NCI-H526 treated with DMSO at 0.1 percent for 48 hours (cell line): ENCODE measurements around the gene GLS.
"Not testable (repeated sequence)": the region's sequence is repeated elsewhere in the genome, so short reads cannot be mapped to it uniquely, and the experiment has no call there.

Source experiments
- DNase-seq: peaks from one replicate; lab custom pipeline; 2025; lab: John Stamatoyannopoulos, UW

Gene GLS

GRCh38 chr2:190935054-190935453 is 54.4 kb downstream of the GLS start:
- no peak for DNase-seq

- DNase-seq, result no peak
Observed at GRCh38 chr2:190938771-190939335, 58.2 kb downstream of the GLS start.

GRCh38 chr2:190940454-190940853 is 59.8 kb downstream of the GLS start:
- DNase-seq, result no peak

- DNase-seq, result no peak
Observed at GRCh38 chr2:190941571-190941970, 61.0 kb downstream of the GLS start.

- no peak for DNase-seq
Observed at GRCh38 chr2:190942697-190943096, 62.1 kb downstream of the GLS start.

GRCh38 chr2:190943706-190944105 is 63.1 kb downstream of the GLS start:
- no peak for DNase-seq

GRCh38 chr2:190947141-190947540 is 66.5 kb downstream of the GLS start:
- no peak for DNase-seq

GRCh38 chr2:190947711-190948251 is 67.2 kb downstream of the GLS start:
- no peak for DNase-seq

GRCh38 chr2:190948671-190949070 is 68.0 kb downstream of the GLS start:
- no peak for DNase-seq

GRCh38 chr2:190950566-190950991 is 70.0 kb downstream of the GLS start:
- no peak for DNase-seq

- no peak for DNase-seq
Observed at GRCh38 chr2:190953257-190953656, 72.6 kb downstream of the GLS start.

GRCh38 chr2:190959911-190960788 is 79.5 kb downstream of the GLS start:
- no peak for DNase-seq

GRCh38 chr2:190961117-190961516 is 80.5 kb downstream of the GLS start:
- not testable (repeated sequence) for DNase-seq

GRCh38 chr2:190961918-190962487 is 81.4 kb downstream of the GLS start:
- DNase-seq, result no peak

- no peak for DNase-seq
Observed at GRCh38 chr2:190963088-190963487, 82.5 kb downstream of the GLS start.

- DNase-seq, result no peak
Observed at GRCh38 chr2:190964170-190964795, 83.7 kb downstream of the GLS start.

GRCh38 chr2:190965580-190966222 is 85.1 kb downstream of the GLS start:
- no peak for DNase-seq

GRCh38 chr2:190968522-190968921 is 87.9 kb downstream of the GLS start:
- no peak for DNase-seq

- no peak for DNase-seq
Observed at GRCh38 chr2:190970160-190970559, 89.5 kb downstream of the GLS start.

- DNase-seq, result no peak
Observed at GRCh38 chr2:190970873-190971506, 90.4 kb downstream of the GLS start.

- no peak for DNase-seq
Observed at GRCh38 chr2:190972213-190972612, 91.6 kb downstream of the GLS start.
